Renal cortex interstitium (tissue), 11 donors: Measurements from ENCODE around the gene PRELID3B. TPM values are rescaled to one million over a fixed set of nuclear protein-coding genes. Genes with fewer than 3 reads are reported as not detected.

Experiments used
- DNase-seq, 11 donors: peaks; one replicate each; pipeline ENCODE4 v3.0.0-alpha.2; 2013; ENCODE audit warnings: low read depth in 9 of 11, low spot score in 4 of 11; ENCODE audit errors: extremely low read depth in 1 of 11
- polyA plus RNA-seq, 3 donors: library from polyadenylated mRNA; unstranded; fragments of 120-200 nt; gene quantifications; one replicate each; pipeline ENCODE4 v1.2.1, GENCODE V29; 2013; ENCODE audit not compliant: insufficient read length in 3 of 3

The PRELID3B gene
- polyA plus RNA-seq, 3 donors: 65.5 to 82.4 (median 69.7) TPM

DNA sequence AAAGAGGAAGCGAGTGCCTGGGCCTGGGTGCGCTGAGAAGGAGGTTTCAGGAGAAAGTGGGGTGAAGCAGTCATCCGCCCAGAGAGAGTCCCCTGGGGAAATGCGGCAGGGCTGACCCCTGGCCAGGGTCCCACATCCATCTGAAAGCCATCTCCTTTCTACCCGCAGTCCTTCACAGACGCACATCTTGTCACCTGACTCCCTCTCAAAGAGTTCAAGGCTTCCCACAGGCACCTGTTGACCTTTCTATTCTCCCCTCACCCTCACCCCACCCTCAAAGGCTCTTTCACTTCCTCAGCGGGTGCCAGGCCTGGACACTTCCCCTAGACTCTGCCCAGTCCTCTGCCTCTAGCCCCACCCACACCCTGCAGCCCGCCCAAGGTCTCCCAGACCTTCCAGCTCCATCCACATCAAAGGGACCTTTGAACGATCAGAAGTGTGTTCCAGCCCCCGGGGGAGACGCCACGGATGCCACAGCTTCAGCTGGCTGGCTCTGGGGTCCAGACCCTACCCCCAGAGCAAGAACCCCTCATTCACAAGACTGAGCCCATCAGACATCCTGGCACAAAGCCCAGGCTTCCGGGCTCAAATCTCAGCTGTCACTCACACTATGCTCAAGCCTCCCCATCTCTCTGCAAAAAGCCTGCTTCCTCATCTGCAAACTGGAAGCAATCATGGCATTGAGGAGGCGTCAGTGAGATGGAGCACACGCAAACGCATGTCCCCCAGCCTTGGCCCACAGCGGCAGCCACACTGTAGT lies 37.6 kb downstream of the PRELID3B start:
- DNase-seq: no peak

DNA sequence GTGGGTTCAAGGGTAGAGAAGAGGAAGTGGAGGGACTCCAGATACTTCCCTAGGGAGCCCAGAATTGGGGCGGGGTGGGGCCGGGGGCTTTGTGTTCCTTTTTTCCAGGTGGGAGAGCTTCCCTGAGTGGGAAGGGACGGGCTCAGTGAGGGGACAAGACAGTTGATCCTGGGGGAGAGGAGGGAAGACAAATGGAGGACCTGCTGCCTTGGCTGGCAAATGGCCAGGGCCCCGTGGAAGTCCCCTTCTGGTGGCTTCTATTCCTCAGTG lies 38.2 kb downstream of the PRELID3B start:
- DNase-seq: no peak

DNA sequence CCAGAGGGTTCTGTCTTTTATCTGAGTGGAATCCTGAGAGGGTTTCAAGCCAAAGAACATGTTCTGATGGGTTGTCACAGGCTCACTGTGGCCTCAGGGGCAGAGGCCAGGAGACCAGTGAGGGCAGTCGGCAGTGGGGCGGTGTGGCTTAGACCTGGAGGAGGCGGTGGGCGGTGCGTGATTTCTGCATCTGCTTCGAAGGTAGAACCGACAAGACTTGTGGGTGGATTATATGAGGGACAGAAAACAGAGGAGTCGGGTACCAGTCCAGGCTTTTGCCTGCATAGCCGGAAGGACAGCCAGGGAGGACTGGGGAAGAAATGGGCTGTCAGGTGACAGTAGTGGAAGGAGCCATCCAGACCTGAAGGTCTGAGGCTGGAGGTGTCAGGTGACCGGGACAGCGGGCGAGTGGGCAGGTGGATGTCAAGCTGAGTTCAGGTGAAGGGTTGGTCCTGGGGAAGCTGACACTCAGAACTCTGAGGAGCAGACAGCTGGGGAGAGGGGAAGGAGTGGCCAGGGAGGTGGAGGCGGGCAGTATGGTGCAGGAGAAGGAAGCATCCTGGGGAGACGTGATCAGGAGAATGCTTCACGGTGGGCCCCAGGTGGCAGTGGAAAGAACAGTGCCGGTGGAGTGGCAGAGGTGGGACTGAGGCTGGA lies 38.6 kb downstream of the PRELID3B start:
- DNase-seq: no peak

DNA sequence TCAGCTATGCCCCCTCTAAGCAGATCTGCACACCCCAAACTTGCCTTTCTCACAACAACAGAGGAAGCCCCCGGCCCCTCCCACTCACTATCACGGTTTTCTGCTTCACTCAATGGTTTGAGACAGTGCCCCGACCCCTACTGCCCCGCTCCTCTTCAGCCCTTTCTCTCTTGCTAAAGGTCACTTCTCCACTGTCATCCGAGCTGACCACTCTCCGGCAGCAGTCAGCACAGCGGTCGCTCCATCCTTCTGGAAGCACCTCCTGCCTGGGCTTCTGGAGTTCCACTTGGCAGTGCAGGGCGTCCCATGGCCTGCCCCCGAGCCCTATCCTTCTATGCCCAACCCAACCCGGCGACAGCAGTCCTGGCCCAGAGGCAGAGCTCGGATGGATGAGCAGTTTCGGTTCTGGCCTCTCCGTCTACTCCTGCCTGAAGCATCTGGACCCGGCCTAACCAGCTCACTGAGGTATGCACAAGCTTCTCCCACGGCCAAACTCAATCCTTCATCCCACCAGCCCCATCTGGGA lies 39.6 kb downstream of the PRELID3B start:
- no peak for DNase-seq

DNA sequence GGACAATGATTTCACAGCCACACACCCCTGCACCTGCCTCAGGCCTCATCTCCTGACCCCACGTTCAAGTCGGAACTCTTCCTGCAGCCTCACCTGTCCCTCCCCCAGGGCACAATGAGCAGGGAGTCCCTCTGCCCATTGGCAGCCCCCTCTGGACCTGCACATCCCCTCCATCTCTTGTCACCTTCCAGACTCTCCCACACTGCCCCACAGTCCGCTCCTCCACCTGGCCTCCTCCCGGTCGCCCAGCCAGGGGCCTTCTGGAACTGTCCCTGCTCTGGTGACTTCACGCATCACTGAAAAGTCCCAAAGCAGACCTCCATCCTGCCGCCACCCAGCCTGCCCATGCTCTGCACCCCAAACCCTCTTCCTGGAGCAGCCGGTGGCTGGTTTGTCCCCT lies 40.2 kb downstream of the PRELID3B start:
- DNase-seq: no peak

- no peak for DNase-seq
These were observed 41.0 kb downstream of the PRELID3B start for GRCh38 chr20:59001449-59002171.

DNA sequence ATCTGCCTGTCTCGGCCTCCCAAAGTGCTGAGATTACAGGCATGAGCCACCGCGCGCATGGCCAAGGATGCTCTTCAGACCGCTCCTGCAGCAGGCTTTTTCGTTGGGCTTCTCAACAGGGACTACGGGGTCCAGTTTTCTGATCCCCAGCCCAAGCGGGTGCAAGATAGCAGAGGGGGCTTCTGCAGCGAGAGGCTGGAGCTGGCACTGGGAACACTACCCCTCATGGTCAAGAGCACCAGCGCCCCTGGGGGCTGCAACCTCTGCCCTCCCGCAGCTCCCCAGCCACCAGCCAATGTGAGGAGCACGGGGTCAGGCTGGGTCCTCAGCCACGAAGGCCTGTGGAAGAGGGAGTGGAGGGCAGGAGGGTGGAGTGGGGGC lies 41.5 kb downstream of the PRELID3B start:
- no peak for DNase-seq

GRCh38 chr20:59000326-59000725 lies 42.3 kb downstream of the PRELID3B start:
- no peak for DNase-seq

- no peak for DNase-seq
These were observed 43.9 kb downstream of the PRELID3B start for GRCh38 chr20:58998656-58999055.

GRCh38 chr20:58997141-58997770 lies 45.3 kb downstream of the PRELID3B start:
- no peak for DNase-seq

DNA sequence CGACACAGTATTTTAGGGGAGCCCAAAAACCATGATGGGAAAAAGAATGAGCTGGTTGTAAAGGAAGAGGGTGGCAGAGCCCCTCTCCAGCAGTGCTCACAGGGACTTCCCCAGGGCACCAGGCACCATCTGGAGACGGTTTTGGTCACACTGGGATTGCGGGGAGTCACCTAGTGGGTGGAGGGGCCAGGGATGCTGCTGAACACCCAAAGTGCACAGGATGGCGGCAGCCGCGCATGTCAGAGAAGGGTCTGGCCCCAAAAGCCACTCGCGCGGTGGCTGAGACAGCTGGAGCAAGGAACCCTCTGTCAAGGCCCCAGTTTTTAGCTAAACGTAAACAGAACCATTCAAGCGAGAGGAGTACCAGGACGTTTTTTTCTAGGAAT lies 46.4 kb downstream of the PRELID3B start:
- DNase-seq: no peak

GRCh38 chr20:58995461-58996225 lies 46.9 kb downstream of the PRELID3B start:
- peak in 2 of 11 donors; percentile 30 to 57 for DNase-seq

GRCh38 chr20:58994390-58995159 lies 48.0 kb downstream of the PRELID3B start:
- DNase-seq: no peak

DNA sequence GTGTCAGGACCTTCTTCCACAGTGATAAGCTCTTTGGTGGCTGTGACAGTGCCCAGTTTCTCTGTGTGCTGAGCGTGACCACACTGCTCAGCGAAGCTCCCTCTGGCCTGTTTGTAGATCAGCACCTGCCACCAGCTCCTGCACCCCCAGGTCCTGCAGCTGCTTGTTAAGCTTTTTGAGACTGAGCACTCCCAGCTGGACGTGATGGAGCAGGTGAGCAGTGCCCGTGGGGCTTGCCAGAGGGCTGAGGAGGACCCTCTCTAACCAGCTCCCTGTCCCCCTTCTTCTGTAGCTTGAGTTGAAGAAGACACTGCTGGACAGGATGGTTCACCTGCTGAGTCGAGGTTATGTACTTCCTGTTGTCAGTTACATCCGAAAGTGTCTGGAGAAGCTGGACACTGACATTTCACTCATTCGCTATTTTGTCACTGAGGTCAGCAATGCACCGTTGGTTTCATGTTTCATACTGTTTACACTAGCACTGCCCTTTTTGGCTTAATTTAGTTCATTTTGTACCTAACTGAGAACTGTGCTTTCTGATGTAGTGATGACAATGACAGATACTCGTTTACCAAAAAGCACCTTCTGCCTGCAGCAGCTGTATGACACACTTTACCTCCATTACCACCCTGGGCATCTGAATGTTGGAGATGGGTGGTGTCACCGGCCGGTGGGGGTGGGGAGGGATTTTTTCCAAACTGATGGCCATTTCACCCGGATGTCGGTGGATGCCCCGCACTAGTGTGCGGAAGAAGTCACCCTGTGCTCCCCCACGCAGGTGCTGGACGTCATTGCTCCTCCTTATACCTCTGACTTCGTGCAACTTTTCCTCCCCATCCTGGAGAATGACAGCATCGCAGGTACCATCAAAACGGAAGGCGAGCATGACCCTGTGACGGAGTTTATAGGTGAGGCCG lies 49.0 kb downstream of the PRELID3B start:
- DNase-seq: no peak

GRCh38 chr20:58992911-58993310 lies 49.7 kb downstream of the PRELID3B start:
- no peak for DNase-seq

DNA sequence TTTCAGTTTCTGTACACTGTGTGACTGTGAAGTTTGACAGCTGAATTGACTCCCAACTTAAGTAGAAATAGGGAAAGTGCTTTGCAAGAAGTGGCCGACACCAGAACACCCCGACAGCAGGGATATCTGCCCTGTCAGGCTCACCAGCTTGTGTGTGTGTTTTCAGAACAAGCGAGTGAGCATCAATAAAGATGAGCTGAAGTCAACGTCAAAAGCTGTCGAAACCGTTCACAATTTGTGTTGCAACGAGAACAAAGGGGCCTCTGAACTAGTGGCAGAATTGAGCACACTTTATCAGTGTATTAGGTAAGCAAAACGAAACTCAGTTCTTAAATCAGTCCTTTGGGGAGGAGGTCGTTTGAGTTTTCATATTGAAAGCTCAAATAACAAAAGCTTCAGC lies 50.9 kb downstream of the PRELID3B start:
- DNase-seq: no peak

DNA sequence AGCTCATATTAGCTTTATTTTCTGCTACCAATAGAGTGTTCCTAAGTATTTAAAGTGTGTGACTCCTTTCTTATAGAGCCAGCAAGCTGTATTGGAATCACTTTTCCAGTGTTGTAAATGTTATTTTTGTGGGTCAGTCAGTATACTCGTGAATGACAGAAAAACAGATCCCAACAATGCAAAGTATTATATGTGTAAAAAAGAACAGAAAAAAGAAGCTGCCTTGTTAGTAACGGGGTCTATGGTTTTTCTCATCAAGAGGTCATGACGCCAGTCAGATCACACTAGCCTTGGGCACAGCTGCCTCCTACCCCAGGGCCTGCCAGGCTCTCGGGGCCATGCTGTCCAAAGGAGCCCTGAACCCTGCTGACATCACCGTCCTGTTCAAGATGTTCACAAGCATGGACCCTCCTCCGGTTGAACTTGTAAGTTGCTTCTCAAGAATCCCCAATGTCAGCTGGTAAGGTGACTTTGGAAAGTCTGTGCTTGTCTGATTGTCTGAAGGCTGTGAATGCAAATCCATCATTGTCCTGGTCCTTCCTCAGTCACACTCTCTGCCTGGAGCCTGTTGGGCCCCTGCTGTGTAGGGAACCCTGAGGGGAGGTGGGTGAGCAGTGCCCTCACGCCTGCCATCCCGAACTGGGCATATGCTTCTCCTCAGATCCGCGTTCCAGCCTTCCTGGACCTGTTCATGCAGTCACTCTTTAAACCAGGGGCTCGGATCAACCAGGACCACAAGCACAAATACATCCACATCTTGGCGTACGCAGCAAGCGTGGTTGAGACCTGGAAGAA lies 51.7 kb downstream of the PRELID3B start:
- DNase-seq: no peak
